Left ventricle myocardium inferior (tissue), 1 donor: ENCODE data around the gene SLC6A12. TPM values are rescaled to one million over a fixed set of nuclear protein-coding genes. Genes with fewer than 3 reads are reported as not detected.

Experiments used
- DNase-seq: peaks from one replicate; pipeline ENCODE4 v3.0.0-alpha.2; 2020
- H3K27ac ChIP-seq: fragments of 200-600 bp; replicated peaks from 2 replicates; pipeline ENCODE4 v1.8.0; 2021
- H3K27me3 ChIP-seq: fragments of 200-600 bp; 2 replicates; pipeline ENCODE4 v1.8.0; 2021; ENCODE audit warnings: low read depth
- H3K36me3 ChIP-seq: fragments of 200-600 bp; 2 replicates; pipeline ENCODE4 v1.8.0; 2021
- H3K4me1 ChIP-seq: fragments of 200-600 bp; 2 replicates; pipeline ENCODE4 v1.8.0; 2021
- H3K4me3 ChIP-seq: fragments of 200-600 bp; 2 replicates; pipeline ENCODE4 v1.8.0; 2021; ENCODE audit warnings: mild to moderate bottlenecking, moderate library complexity
- H3K9me3 ChIP-seq: fragments of 200-600 bp; replicated peaks from 2 replicates; pipeline ENCODE4 v1.8.0; 2021
- intact Hi-C: fragments of 100-400 bp; cut with micrococcal nuclease; formaldehyde crosslinking; loops from one replicate; pipeline ENCODE4 v1.11.0; 2022
- total RNA-seq: library from RNA; stranded (reverse); fragmentation: NEBNext Ultra II Directional; extraction: Animal tissue kit (Norgen Biotek cat#: 25700); gene quantifications from one replicate; pipeline ENCODE4 v1.2.1, GENCODE V29; 2021
- TF ChIP-seq, protein P1 (sequence below): fragments of 200-600 bp; IDR thresholded peaks from 2 replicates; pipeline ENCODE4 v1.8.0; 2021; ENCODE audit warnings: antibody characterized with exemption, mild to moderate bottlenecking, borderline replicate concordance
- donor health status: DM: no; HTN: yes; CAD: no; lungs with severe emphysema.

The SLC6A12 gene
- total RNA-seq, 1 donor from 2014 or later = 1.2 TPM

DNA sequence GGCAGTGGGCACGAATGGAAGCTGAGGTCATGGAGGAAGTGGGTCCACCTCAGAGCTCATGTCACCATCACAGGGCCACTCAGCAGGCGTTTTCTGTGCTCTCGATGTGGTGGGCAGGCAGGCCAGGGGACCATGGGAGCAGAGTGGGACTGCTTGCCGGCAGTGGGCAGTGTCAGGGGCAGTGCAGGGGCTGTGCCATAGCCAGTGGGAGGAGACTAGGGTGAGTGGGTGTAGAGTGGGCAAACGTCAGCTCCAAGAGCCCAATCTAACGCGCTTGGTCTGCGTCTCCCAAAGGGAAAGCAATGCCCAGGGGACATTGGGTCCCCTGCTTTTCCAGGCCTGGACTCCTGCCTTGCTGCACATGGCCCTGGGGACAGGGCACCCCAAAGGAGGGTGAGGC lies 58.3 kb downstream of the SLC6A12 start:
- H3K27me3 ChIP-seq = peaks cover 9% of the 10 kb centered on the region
- H3K36me3 ChIP-seq = no peaks in the 10 kb centered on the region
- TF ChIP-seq, protein P1, sequence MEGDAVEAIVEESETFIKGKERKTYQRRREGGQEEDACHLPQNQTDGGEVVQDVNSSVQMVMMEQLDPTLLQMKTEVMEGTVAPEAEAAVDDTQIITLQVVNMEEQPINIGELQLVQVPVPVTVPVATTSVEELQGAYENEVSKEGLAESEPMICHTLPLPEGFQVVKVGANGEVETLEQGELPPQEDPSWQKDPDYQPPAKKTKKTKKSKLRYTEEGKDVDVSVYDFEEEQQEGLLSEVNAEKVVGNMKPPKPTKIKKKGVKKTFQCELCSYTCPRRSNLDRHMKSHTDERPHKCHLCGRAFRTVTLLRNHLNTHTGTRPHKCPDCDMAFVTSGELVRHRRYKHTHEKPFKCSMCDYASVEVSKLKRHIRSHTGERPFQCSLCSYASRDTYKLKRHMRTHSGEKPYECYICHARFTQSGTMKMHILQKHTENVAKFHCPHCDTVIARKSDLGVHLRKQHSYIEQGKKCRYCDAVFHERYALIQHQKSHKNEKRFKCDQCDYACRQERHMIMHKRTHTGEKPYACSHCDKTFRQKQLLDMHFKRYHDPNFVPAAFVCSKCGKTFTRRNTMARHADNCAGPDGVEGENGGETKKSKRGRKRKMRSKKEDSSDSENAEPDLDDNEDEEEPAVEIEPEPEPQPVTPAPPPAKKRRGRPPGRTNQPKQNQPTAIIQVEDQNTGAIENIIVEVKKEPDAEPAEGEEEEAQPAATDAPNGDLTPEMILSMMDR = no peak
- no peak for DNase-seq
- no peaks in the 10 kb centered on the region for H3K9me3 ChIP-seq
- H3K4me3 ChIP-seq = no peak overlapping the region
- no peaks in the 10 kb centered on the region for H3K4me1 ChIP-seq
- intact Hi-C loops = no loop called here
- H3K27ac ChIP-seq = no peak overlapping the region

GRCh38 chr12:155006-155405 lies 59.0 kb downstream of the SLC6A12 start:
- intact Hi-C loops = no loop called here
- Histone ChIP-seq H3K4me1 (no peaks in the 10 kb centered on the region), H3K36me3 (no peaks in the 10 kb centered on the region), H3K27ac (no peak overlapping the region), H3K4me3 (no peak overlapping the region), H3K27me3 (peaks cover 10% of the 10 kb centered on the region), H3K9me3 (no peaks in the 10 kb centered on the region)
- TF ChIP-seq, protein P1 = no peak
- no peak for DNase-seq

DNA sequence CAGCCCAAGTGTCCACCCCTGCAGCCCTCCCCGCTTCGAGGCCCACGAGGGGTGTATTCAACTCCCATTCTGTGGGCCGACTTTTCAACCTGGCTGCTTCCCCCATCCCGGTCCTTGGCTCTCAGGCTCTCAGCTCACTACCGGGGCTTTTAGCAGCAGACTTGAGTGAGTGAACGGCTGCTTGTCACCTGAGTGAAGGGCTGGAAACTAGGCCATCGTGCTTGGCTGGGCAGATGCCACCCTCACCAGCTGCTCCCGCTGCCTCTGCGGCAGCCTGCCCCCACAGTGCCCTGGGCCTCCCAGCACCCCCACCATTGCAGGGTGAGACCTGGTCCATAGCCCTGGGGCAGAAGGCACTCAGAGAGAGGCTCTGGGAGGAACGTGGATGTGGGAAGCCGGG lies 59.9 kb downstream of the SLC6A12 start:
- no peak for DNase-seq
- Histone ChIP-seq H3K27me3 (peaks cover 18% of the 10 kb centered on the region), H3K9me3 (no peaks in the 10 kb centered on the region), H3K27ac (no peak overlapping the region), H3K36me3 (no peaks in the 10 kb centered on the region), H3K4me3 (no peak overlapping the region), H3K4me1 (no peaks in the 10 kb centered on the region)
- intact Hi-C loops = no loop called here
- TF ChIP-seq, protein P1 = no peak

GRCh38 chr12:153080-153746 lies 60.7 kb downstream of the SLC6A12 start:
- no peaks in the 10 kb centered on the region for H3K4me1 ChIP-seq

GRCh38 chr12:152440-152839 lies 61.5 kb downstream of the SLC6A12 start:
- peaks cover 20% of the 10 kb centered on the region for H3K27me3 ChIP-seq

More at GRCh38 chr12:153080-153746, 60.7 kb downstream of the SLC6A12 start:
- H3K27me3 ChIP-seq = peaks cover 20% of the 10 kb centered on the region
- no peak overlapping the region for H3K4me3 ChIP-seq
- DNase-seq = peak; percentile 59
- TF ChIP-seq, protein P1 = peak; percentile 73
- H3K27ac ChIP-seq = no peak overlapping the region
- no peaks in the 10 kb centered on the region for H3K36me3 ChIP-seq
- H3K9me3 ChIP-seq = no peaks in the 10 kb centered on the region
- intact Hi-C loops = no loop called here

More at GRCh38 chr12:152440-152839, 61.5 kb downstream of the SLC6A12 start:
- no peaks in the 10 kb centered on the region for H3K36me3 ChIP-seq
- H3K9me3 ChIP-seq = no peaks in the 10 kb centered on the region
- H3K4me3 ChIP-seq = no peak overlapping the region
- no peak overlapping the region for H3K27ac ChIP-seq
- no peak for DNase-seq
- TF ChIP-seq, protein P1 = no peak
- intact Hi-C loops = no loop called here
- H3K4me1 ChIP-seq = no peaks in the 10 kb centered on the region
